Stimulated activated CD8-positive, alpha-beta memory T cell treated with anti-CD3 and anti-CD28 coated beads, Interleukin-7, amount 100 ng/mL, for 1 hour (primary cell): ENCODE measurements around the gene KCNJ6.
"Not testable (repeated sequence)": the region's sequence is repeated elsewhere in the genome, so short reads cannot be mapped to it uniquely, and the experiment has no call there.

Experiments
- DNase-seq, 2 donors: peaks; one replicate each; pipeline ENCODE4 v3.0.0-alpha.2; 2020; ENCODE audit warnings: low read depth in 2 of 2

Gene KCNJ6

GRCh38 chr21:37601915-37602314 is 314.3 kb downstream of the KCNJ6 start:
- DNase-seq = no peak

GRCh38 chr21:37601027-37601426 is 315.2 kb downstream of the KCNJ6 start:
- DNase-seq = no peak

- DNase-seq = no peak
Observed at GRCh38 chr21:37595944-37596343, 320.3 kb downstream of the KCNJ6 start.

- no peak for DNase-seq
Observed at GRCh38 chr21:37594472-37594951, 321.7 kb downstream of the KCNJ6 start.

GRCh38 chr21:37593740-37594471 is 322.4 kb downstream of the KCNJ6 start:
- no peak for DNase-seq

- no peak for DNase-seq
Observed at GRCh38 chr21:37593015-37593414, 323.2 kb downstream of the KCNJ6 start.

- DNase-seq = no peak
Observed at GRCh38 chr21:37592496-37592895, 323.8 kb downstream of the KCNJ6 start.

- not testable (repeated sequence) for DNase-seq
Observed at GRCh38 chr21:37591994-37592393, 324.3 kb downstream of the KCNJ6 start.

GRCh38 chr21:37590836-37591235 is 325.4 kb downstream of the KCNJ6 start:
- DNase-seq = not testable (repeated sequence)

- not testable (repeated sequence) for DNase-seq
Observed at GRCh38 chr21:37588644-37589043, 327.6 kb downstream of the KCNJ6 start.

- DNase-seq = no peak
Observed at GRCh38 chr21:37587635-37588177, 328.6 kb downstream of the KCNJ6 start.

- DNase-seq = no peak
Observed at GRCh38 chr21:37587203-37587602, 329.1 kb downstream of the KCNJ6 start.

- no peak for DNase-seq
Observed at GRCh38 chr21:37582590-37582989, 333.7 kb downstream of the KCNJ6 start.

- no peak for DNase-seq
Observed at GRCh38 chr21:37580666-37581065, 335.6 kb downstream of the KCNJ6 start.

GRCh38 chr21:37579356-37579755 is 336.9 kb downstream of the KCNJ6 start:
- DNase-seq = no peak

- DNase-seq = no peak
Observed at GRCh38 chr21:37578471-37579126, 337.7 kb downstream of the KCNJ6 start.

GRCh38 chr21:37576929-37577328 is 339.3 kb downstream of the KCNJ6 start:
- DNase-seq = not testable (repeated sequence)

GRCh38 chr21:37575580-37575979 is 340.7 kb downstream of the KCNJ6 start:
- no peak for DNase-seq

GRCh38 chr21:37574751-37575150 is 341.5 kb downstream of the KCNJ6 start:
- DNase-seq = no peak

- DNase-seq = no peak
Observed at GRCh38 chr21:37574316-37574715, 341.9 kb downstream of the KCNJ6 start.

GRCh38 chr21:37571442-37571841 is 344.8 kb downstream of the KCNJ6 start:
- DNase-seq = no peak

- no peak for DNase-seq
Observed at GRCh38 chr21:37568916-37569315, 347.3 kb downstream of the KCNJ6 start.

GRCh38 chr21:37568415-37568814 is 347.8 kb downstream of the KCNJ6 start:
- no peak for DNase-seq
